ENCODE results near the gene TK2.

TK2 gene

DNA sequence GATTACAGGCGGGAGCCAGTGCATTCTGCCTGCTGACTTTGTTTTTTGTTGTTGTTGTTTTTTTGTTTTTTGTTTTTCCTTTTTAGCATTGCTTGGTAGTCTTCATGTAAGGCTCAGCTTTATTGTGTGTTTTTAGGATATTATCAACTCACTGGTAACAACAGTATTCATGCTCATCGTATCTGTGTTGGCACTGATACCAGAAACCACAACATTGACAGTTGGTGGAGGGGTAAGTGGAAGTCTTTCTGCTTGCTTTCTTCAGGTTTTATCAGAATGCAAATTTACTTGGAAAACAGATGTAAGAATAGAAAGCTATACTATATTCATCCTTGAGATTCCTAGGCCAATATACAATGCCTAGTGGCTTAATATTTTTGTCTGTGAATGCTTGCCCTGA lies 13.1 kb upstream of the TK2 start:
- H2BK120ac ChIP-seq (ENCODE audit: low read depth, low read length): no peak overlapping the region
- no peak overlapping the region for H3K4ac ChIP-seq (ENCODE audit: low read depth, low read length)
- no CpG with 5 or more reads among the region's 2 CpGs for WGBS (ENCODE audit: extremely low coverage, insufficient coverage, low lambda C conversion rate)
- H3K56ac ChIP-seq (ENCODE audit: low read length): no peak overlapping the region
- H2AK5ac ChIP-seq (ENCODE audit: low read length): no peak overlapping the region
- H3K27ac ChIP-seq (ENCODE audit: low read depth, low read length): no peak overlapping the region
- no peak overlapping the region for H4K8ac ChIP-seq (ENCODE audit: low read depth, low read length)
- H3K18ac ChIP-seq (ENCODE audit: low read length): no peak overlapping the region
- H3K27me3 ChIP-seq (ENCODE audit: insufficient read depth, low read length, poor library complexity): no peaks in the 10 kb centered on the region
- H3K36me3 ChIP-seq (ENCODE audit: control insufficient read depth, insufficient read depth, low read length): no peaks in the 10 kb centered on the region
- no peak overlapping the region for H3K23ac ChIP-seq (ENCODE audit: low read length)
- H3K79me1 ChIP-seq (ENCODE audit: low read length): no peaks in the 10 kb centered on the region
- H3K9ac ChIP-seq (ENCODE audit: low read length): no peak overlapping the region
- no peak for DNase-seq
- H2BK5ac ChIP-seq (ENCODE audit: low read length): no peak overlapping the region
- H3K4me3 ChIP-seq (ENCODE audit: low read length): no peak overlapping the region
- no peaks in the 10 kb centered on the region for H3K79me2 ChIP-seq (ENCODE audit: control insufficient read depth, insufficient read depth, low read length)
- H2BK15ac ChIP-seq (replicated peaks; ENCODE audit: low read depth): no peak overlapping the region
- H3K4me2 ChIP-seq (ENCODE audit: low read length): no peak overlapping the region
- H4K5ac ChIP-seq (ENCODE audit: low read length): no peak overlapping the region
- no peaks in the 10 kb centered on the region for H3K4me1 ChIP-seq (ENCODE audit: control insufficient read depth, low read depth, low read length)

DNA sequence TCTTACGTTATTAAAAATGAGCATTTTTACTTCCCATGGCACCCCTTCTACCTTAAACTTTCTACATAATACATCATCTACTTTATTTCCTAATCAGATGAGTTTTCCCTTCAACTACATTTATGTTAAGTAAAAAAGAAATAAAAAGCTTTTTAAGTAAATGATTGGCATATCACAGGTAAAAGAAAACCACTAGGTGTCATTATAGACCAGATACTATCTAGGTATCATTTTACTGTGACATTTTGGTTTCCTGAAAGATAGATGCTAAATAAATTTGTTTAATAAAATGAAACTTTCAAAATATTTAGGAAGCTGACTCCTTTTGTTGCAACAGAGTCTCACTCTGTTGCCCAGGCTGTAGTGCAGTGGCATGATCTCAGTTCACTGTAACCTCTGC lies 12.5 kb upstream of the TK2 start:
- Histone ChIP-seq H4K8ac (ENCODE audit: low read depth, low read length) (no peak overlapping the region), H3K36me3 (ENCODE audit: control insufficient read depth, insufficient read depth, low read length) (no peaks in the 10 kb centered on the region), H3K27me3 (ENCODE audit: insufficient read depth, low read length, poor library complexity) (no peaks in the 10 kb centered on the region), H2AK5ac (ENCODE audit: low read length) (no peak overlapping the region), H3K18ac (ENCODE audit: low read length) (no peak overlapping the region), H3K4me2 (ENCODE audit: low read length) (no peak overlapping the region), H4K5ac (ENCODE audit: low read length) (no peak overlapping the region), H3K4me1 (ENCODE audit: control insufficient read depth, low read depth, low read length) (no peaks in the 10 kb centered on the region), H3K56ac (ENCODE audit: low read length) (no peak overlapping the region), H2BK5ac (ENCODE audit: low read length) (no peak overlapping the region), H2BK120ac (ENCODE audit: low read depth, low read length) (no peak overlapping the region), H3K79me1 (ENCODE audit: low read length) (no peaks in the 10 kb centered on the region), H2BK15ac (replicated peaks; ENCODE audit: low read depth) (no peak overlapping the region), H3K27ac (ENCODE audit: low read depth, low read length) (no peak overlapping the region), H3K4ac (ENCODE audit: low read depth, low read length) (no peak overlapping the region), H3K23ac (ENCODE audit: low read length) (no peak overlapping the region), H3K9ac (ENCODE audit: low read length) (no peak overlapping the region), H3K79me2 (ENCODE audit: control insufficient read depth, insufficient read depth, low read length) (no peaks in the 10 kb centered on the region), H3K4me3 (ENCODE audit: low read length) (no peak overlapping the region)
- WGBS (ENCODE audit: extremely low coverage, insufficient coverage, low lambda C conversion rate): 100% methylated on average over 1 of the region's 1 CpG
- no peak for DNase-seq

DNA sequence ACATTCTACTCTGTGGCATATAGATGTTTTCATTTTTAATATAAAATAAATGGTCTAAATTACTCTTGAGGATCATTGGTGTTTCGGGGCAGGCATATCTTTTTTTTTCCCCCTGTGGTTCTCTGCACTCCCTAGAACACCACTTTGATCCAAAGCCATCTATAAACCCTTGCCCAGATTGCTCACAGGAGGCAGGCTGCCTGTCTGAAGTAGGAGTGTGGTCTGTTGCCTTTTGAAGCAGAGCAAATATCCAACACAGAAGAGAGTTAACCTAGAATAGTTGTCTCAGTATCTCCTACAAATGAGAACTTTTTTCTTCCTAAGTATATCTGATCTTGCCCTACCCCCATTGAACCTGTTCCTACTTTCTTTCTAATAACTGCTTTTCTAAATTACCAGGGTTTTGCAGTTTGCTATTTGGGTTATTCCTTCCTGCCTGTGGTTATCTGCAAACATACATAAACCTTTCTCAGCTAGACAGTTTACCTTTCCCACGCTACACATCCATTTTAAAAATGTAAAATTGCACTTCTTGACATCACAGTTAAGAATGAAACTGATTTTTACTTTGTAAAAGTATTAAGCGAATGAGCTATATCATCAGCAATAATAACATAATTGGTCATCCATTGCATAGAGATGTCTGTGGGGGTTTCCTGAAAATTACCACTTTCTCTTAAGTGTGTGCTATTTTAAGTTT lies 11.6 kb upstream of the TK2 start:
- Histone ChIP-seq H2BK15ac (replicated peaks; ENCODE audit: low read depth) (no peak overlapping the region), H3K4me1 (ENCODE audit: control insufficient read depth, low read depth, low read length) (no peaks in the 10 kb centered on the region), H3K27me3 (ENCODE audit: insufficient read depth, low read length, poor library complexity) (no peaks in the 10 kb centered on the region), H3K56ac (ENCODE audit: low read length) (no peak overlapping the region), H3K9ac (ENCODE audit: low read length) (no peak overlapping the region), H2BK120ac (ENCODE audit: low read depth, low read length) (no peak overlapping the region), H3K4me3 (ENCODE audit: low read length) (no peak overlapping the region), H4K8ac (ENCODE audit: low read depth, low read length) (no peak overlapping the region), H3K27ac (ENCODE audit: low read depth, low read length) (no peak overlapping the region), H4K5ac (ENCODE audit: low read length) (no peak overlapping the region), H2AK5ac (ENCODE audit: low read length) (no peak overlapping the region), H3K4ac (ENCODE audit: low read depth, low read length) (no peak overlapping the region), H3K18ac (ENCODE audit: low read length) (no peak overlapping the region), H3K79me1 (ENCODE audit: low read length) (no peaks in the 10 kb centered on the region), H3K23ac (ENCODE audit: low read length) (no peak overlapping the region), H3K4me2 (ENCODE audit: low read length) (no peak overlapping the region), H2BK5ac (ENCODE audit: low read length) (no peak overlapping the region), H3K36me3 (ENCODE audit: control insufficient read depth, insufficient read depth, low read length) (no peaks in the 10 kb centered on the region), H3K79me2 (ENCODE audit: control insufficient read depth, insufficient read depth, low read length) (no peaks in the 10 kb centered on the region)
- WGBS (ENCODE audit: extremely low coverage, insufficient coverage, low lambda C conversion rate): no CpG with 5 or more reads among the region's 3 CpGs
- DNase-seq: no peak

DNA sequence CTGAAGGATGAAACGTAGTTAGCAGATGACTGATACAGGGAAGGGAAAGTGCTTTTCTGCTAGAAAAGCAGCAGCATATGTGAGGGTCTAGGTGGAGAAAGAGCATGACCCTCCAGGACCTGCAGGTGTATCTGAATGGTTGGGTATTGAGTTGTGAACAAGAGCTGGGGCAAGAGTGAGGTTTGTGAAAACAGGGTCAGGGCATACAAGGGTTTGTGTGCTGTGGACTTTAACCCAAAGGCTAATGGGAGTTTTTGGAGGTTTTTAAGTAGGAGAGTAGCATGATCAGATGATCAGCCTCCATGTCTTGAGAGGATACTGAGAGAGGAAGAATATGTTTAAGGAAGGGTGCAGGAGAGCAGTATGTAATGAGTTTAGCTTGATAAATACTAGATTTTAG lies 10.2 kb upstream of the TK2 start:
- no peak overlapping the region for H3K4me2 ChIP-seq (ENCODE audit: low read length)
- no CpG with 5 or more reads among the region's 1 CpG for WGBS (ENCODE audit: extremely low coverage, insufficient coverage, low lambda C conversion rate)

DNA sequence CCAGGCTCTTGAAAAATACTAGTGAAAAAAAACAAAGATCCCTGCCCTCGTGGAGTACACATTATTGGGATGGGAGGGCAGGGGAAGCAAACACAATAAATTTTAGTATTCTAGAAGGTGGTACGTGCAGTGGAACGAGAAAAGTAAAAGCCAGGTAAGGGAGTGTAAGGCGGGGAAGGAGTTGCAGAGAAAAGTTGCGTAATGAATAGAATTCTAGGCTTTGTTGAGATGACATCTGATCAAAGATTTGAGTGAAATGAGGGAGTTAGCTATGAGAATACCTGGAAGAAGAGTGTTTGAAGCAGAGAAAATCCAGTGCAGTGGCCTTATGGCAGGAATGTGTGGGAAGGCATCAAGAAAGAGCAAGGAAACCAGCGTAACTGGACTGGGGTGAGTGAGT lies 4.6 kb upstream of the TK2 start:
- H3K79me2 ChIP-seq (ENCODE audit: control insufficient read depth, insufficient read depth, low read length): no peaks in the 10 kb centered on the region
- no peak overlapping the region for H4K8ac ChIP-seq (ENCODE audit: low read depth, low read length)
- no peak overlapping the region for H2BK5ac ChIP-seq (ENCODE audit: low read length)
- H3K9ac ChIP-seq (ENCODE audit: low read length): no peak overlapping the region
- no peaks in the 10 kb centered on the region for H3K36me3 ChIP-seq (ENCODE audit: control insufficient read depth, insufficient read depth, low read length)
- H2AK5ac ChIP-seq (ENCODE audit: low read length): no peak overlapping the region
- WGBS (ENCODE audit: extremely low coverage, insufficient coverage, low lambda C conversion rate): 100% methylated on average over 2 of the region's 6 CpGs
- no peak for DNase-seq
- H2BK15ac ChIP-seq (replicated peaks; ENCODE audit: low read depth): no peak overlapping the region
- no peaks in the 10 kb centered on the region for H3K27me3 ChIP-seq (ENCODE audit: insufficient read depth, low read length, poor library complexity)
- H3K4me3 ChIP-seq (ENCODE audit: low read length): no peak overlapping the region
- no peak overlapping the region for H3K18ac ChIP-seq (ENCODE audit: low read length)
- no peaks in the 10 kb centered on the region for H3K4me1 ChIP-seq (ENCODE audit: control insufficient read depth, low read depth, low read length)
- H3K4me2 ChIP-seq (ENCODE audit: low read length): no peak overlapping the region
- no peak overlapping the region for H3K23ac ChIP-seq (ENCODE audit: low read length)
- no peak overlapping the region for H3K56ac ChIP-seq (ENCODE audit: low read length)
- H3K27ac ChIP-seq (ENCODE audit: low read depth, low read length): no peak overlapping the region
- H3K4ac ChIP-seq (ENCODE audit: low read depth, low read length): no peak overlapping the region
- H3K79me1 ChIP-seq (ENCODE audit: low read length): no peaks in the 10 kb centered on the region
- no peak overlapping the region for H4K5ac ChIP-seq (ENCODE audit: low read length)
- no peak overlapping the region for H2BK120ac ChIP-seq (ENCODE audit: low read depth, low read length)

More for the DNA sequence above, 10.2 kb upstream of the TK2 start:
- Histone ChIP-seq H3K4me3 (ENCODE audit: low read length) (no peak overlapping the region), H3K4ac (ENCODE audit: low read depth, low read length) (no peak overlapping the region), H3K56ac (ENCODE audit: low read length) (no peak overlapping the region), H2BK120ac (ENCODE audit: low read depth, low read length) (no peak overlapping the region), H3K23ac (ENCODE audit: low read length) (no peak overlapping the region), H3K36me3 (ENCODE audit: control insufficient read depth, insufficient read depth, low read length) (no peaks in the 10 kb centered on the region), H3K27me3 (ENCODE audit: insufficient read depth, low read length, poor library complexity) (no peaks in the 10 kb centered on the region), H3K79me1 (ENCODE audit: low read length) (no peaks in the 10 kb centered on the region), H2BK5ac (ENCODE audit: low read length) (no peak overlapping the region), H2AK5ac (ENCODE audit: low read length) (no peak overlapping the region), H3K9ac (ENCODE audit: low read length) (no peak overlapping the region), H4K8ac (ENCODE audit: low read depth, low read length) (no peak overlapping the region), H3K79me2 (ENCODE audit: control insufficient read depth, insufficient read depth, low read length) (no peaks in the 10 kb centered on the region), H2BK15ac (replicated peaks; ENCODE audit: low read depth) (no peak overlapping the region), H3K4me1 (ENCODE audit: control insufficient read depth, low read depth, low read length) (no peaks in the 10 kb centered on the region), H3K18ac (ENCODE audit: low read length) (no peak overlapping the region), H4K5ac (ENCODE audit: low read length) (no peak overlapping the region), H3K27ac (ENCODE audit: low read depth, low read length) (no peak overlapping the region)
- no peak for DNase-seq

DNA sequence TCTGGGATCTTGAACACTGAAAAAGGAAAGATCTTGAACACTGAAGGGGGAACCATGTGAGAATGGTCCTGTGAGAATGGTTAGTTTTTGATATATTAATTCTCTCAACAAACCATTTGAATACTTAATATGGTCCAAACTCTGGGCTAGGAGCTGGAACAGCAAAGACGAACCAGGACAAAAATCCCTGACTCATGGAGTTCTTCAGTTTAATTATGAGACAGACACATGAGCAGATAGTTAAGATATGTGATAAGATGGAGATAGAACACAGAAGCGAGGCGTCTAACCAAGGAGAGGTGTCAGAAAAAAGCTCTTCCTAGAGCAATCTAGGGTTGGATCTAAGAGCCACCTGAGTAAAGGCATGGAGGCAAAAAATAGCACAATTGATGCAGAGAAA lies 4.1 kb upstream of the TK2 start:
- no peak overlapping the region for H2BK5ac ChIP-seq (ENCODE audit: low read length)
- no peak for DNase-seq
- H3K79me1 ChIP-seq (ENCODE audit: low read length): no peaks in the 10 kb centered on the region
- no peaks in the 10 kb centered on the region for H3K4me1 ChIP-seq (ENCODE audit: control insufficient read depth, low read depth, low read length)
- no peak overlapping the region for H2AK5ac ChIP-seq (ENCODE audit: low read length)
- H3K56ac ChIP-seq (ENCODE audit: low read length): no peak overlapping the region
- no peaks in the 10 kb centered on the region for H3K27me3 ChIP-seq (ENCODE audit: insufficient read depth, low read length, poor library complexity)
- H3K4me3 ChIP-seq (ENCODE audit: low read length): no peak overlapping the region
- H2BK15ac ChIP-seq (replicated peaks; ENCODE audit: low read depth): no peak overlapping the region
- no peak overlapping the region for H3K4ac ChIP-seq (ENCODE audit: low read depth, low read length)
- H3K36me3 ChIP-seq (ENCODE audit: control insufficient read depth, insufficient read depth, low read length): no peaks in the 10 kb centered on the region
- no peak overlapping the region for H3K23ac ChIP-seq (ENCODE audit: low read length)
- no peak overlapping the region for H3K4me2 ChIP-seq (ENCODE audit: low read length)
- no peak overlapping the region for H3K9ac ChIP-seq (ENCODE audit: low read length)
- no peak overlapping the region for H3K18ac ChIP-seq (ENCODE audit: low read length)
- no peak overlapping the region for H4K8ac ChIP-seq (ENCODE audit: low read depth, low read length)
- no CpG with 5 or more reads among the region's 3 CpGs for WGBS (ENCODE audit: extremely low coverage, insufficient coverage, low lambda C conversion rate)
- no peak overlapping the region for H4K5ac ChIP-seq (ENCODE audit: low read length)
- H3K79me2 ChIP-seq (ENCODE audit: control insufficient read depth, insufficient read depth, low read length): no peaks in the 10 kb centered on the region
- H2BK120ac ChIP-seq (ENCODE audit: low read depth, low read length): no peak overlapping the region
- no peak overlapping the region for H3K27ac ChIP-seq (ENCODE audit: low read depth, low read length)
